ENCODE results near the gene LOXL4.

LOXL4 gene

GRCh38 chr10:98276311-98276710 lies 8.3 kb upstream of the LOXL4 start:
- FAIRE-seq (no peak), DNase-seq (ENCODE audit: insufficient read length, low spot score) (no peak)
- TF ChIP-seq CTCF (IDR thresholded peaks at IDR 0.05; ENCODE audit: insufficient read depth, missing control alignments): no peak

- FAIRE-seq (no peak), DNase-seq (ENCODE audit: insufficient read length, low spot score) (no peak)
- no peak for TF ChIP-seq CTCF (IDR thresholded peaks at IDR 0.05; ENCODE audit: insufficient read depth, missing control alignments)
These were observed 6.6 kb upstream of the LOXL4 start for GRCh38 chr10:98274562-98274961.

GRCh38 chr10:98273057-98273850 lies 5.3 kb upstream of the LOXL4 start:
- DNase-seq (ENCODE audit: insufficient read length, low spot score): no peak
- no peak for FAIRE-seq
- no peak for TF ChIP-seq CTCF (IDR thresholded peaks at IDR 0.05; ENCODE audit: insufficient read depth, missing control alignments)

- TF ChIP-seq CTCF (IDR thresholded peaks at IDR 0.05; ENCODE audit: insufficient read depth, missing control alignments): no peak
- FAIRE-seq (no peak), DNase-seq (ENCODE audit: insufficient read length, low spot score) (no peak)
These were observed 4.7 kb upstream of the LOXL4 start for GRCh38 chr10:98272656-98273055.

GRCh38 chr10:98272245-98272644 lies 4.3 kb upstream of the LOXL4 start:
- DNase-seq (ENCODE audit: insufficient read length, low spot score) (no peak), FAIRE-seq (no peak)
- TF ChIP-seq CTCF (IDR thresholded peaks at IDR 0.05; ENCODE audit: insufficient read depth, missing control alignments): no peak

- TF ChIP-seq CTCF (IDR thresholded peaks at IDR 0.05; ENCODE audit: insufficient read depth, missing control alignments): no peak
- DNase-seq (ENCODE audit: insufficient read length, low spot score) (no peak), FAIRE-seq (no peak)
These were observed 2.8 kb upstream of the LOXL4 start for GRCh38 chr10:98270786-98271185.

GRCh38 chr10:98270073-98270740 lies 2.2 kb upstream of the LOXL4 start:
- FAIRE-seq (no peak), DNase-seq (ENCODE audit: insufficient read length, low spot score) (no peak)
- TF ChIP-seq CTCF (IDR thresholded peaks at IDR 0.05; ENCODE audit: insufficient read depth, missing control alignments): no peak

Measured in D721Med (cell line).